ENCODE measurements around the gene KRT32. TPM values are rescaled to one million over a fixed set of nuclear protein-coding genes. Genes with fewer than 3 reads are reported as not detected.

KRT32 gene
- total RNA-seq, 2 donors from 2014 or later: not detected

- no peak for ATAC-seq
- Mint-ChIP-seq H3K27ac (no peak overlapping the region), H3K9me3 (no peaks in the 10 kb centered on the region), H3K4me1 (ENCODE audit: low read depth in 2 of 2) (no peaks in the 10 kb centered on the region), H3K36me3 (no peaks in the 10 kb centered on the region), H3K4me3 (no peak overlapping the region), H3K27me3 (peaks cover 11 to 16% of the 10 kb centered on the region in 2 donors)
- no peak for DNase-seq (ENCODE audit: low spot score)
These were observed 36.0 kb upstream of the KRT32 start for GRCh38 chr17:41503202-41503601.

GRCh38 chr17:41500131-41500911, 33.1 kb upstream of the KRT32 start:
- Mint-ChIP-seq H3K27ac (no peak overlapping the region), H3K4me3 (no peak overlapping the region), H3K4me1 (ENCODE audit: low read depth in 2 of 2) (no peaks in the 10 kb centered on the region), H3K9me3 (no peaks in the 10 kb centered on the region), H3K27me3 (peaks cover 11 to 19% of the 10 kb centered on the region in 2 donors), H3K36me3 (no peaks in the 10 kb centered on the region)
- DNase-seq (ENCODE audit: low spot score) (no peak), ATAC-seq (no peak)

GRCh38 chr17:41499714-41500113, 32.5 kb upstream of the KRT32 start:
- H3K27ac Mint-ChIP-seq: no peak overlapping the region
- ATAC-seq: no peak

DNA sequence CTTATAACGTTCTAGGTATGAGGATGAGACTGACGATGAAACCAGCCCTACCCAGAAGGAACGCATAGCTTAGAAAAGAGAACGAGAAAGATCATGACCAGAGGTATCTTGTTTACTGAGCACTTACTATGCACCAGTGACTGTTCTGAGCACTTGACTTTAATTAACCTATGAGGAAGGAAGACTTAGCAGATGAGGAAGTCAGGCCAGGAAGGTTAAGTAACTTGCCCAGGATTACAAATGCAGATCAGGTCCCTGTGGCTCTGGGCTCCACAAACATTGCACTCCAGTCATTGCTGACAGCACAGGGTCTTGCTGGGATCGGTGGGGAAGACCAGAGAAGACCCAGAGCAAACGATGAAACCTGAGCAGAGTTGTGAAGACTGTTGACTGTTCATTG, 31.1 kb upstream of the KRT32 start:
- DNase-seq (ENCODE audit: low spot score) (no peak), ATAC-seq (no peak)
- Mint-ChIP-seq H3K4me3 (no peak overlapping the region), H3K27ac (no peak overlapping the region), H3K36me3 (no peaks in the 10 kb centered on the region), H3K4me1 (ENCODE audit: low read depth in 2 of 2) (no peaks in the 10 kb centered on the region), H3K27me3 (peaks cover 11 to 19% of the 10 kb centered on the region in 2 donors), H3K9me3 (no peaks in the 10 kb centered on the region)

More at GRCh38 chr17:41499714-41500113, 32.5 kb upstream of the KRT32 start:
- no peak overlapping the region for H3K4me3 Mint-ChIP-seq
- H3K36me3 Mint-ChIP-seq: no peaks in the 10 kb centered on the region
- no peaks in the 10 kb centered on the region for H3K9me3 Mint-ChIP-seq
- no peaks in the 10 kb centered on the region for H3K4me1 Mint-ChIP-seq (ENCODE audit: low read depth in 2 of 2)
- peaks cover 11 to 19% of the 10 kb centered on the region in 2 donors for H3K27me3 Mint-ChIP-seq
- no peak for DNase-seq (ENCODE audit: low spot score)

DNA sequence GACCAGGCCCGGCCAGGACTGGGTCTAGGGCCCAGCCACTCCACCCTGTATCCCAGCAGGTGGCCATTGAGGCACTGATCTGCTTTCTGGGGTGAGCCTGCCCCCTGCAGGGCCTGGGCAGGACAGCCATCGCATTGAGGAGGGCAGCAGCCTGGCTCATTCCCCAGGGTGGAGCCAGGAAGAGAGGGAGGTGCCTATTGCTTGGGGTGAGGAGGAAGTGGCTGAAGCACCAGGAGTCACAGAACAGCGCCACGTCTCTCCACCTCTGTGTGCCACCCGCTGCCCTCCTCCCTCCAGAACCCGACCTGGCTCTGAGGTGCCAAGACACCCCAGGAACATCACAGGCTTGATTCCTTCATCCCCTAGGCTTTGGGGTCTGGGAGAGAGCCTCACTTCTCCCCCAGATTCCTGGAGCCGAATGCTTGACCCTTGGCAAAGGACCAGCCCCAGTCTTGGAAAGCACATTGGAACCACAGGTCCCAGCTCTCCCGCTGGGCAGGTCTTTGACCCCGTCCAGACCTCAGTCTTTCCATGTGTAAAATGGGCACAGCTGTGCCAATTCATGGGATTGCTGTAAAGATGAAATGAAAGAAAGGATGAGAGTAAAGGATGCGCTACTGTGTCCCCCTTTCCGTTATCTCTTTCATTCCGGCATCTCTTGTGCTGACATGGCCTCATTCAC, 29.8 kb upstream of the KRT32 start:
- no peaks in the 10 kb centered on the region for H3K36me3 Mint-ChIP-seq
- H3K4me3 Mint-ChIP-seq: no peak overlapping the region
- ATAC-seq: peak; percentile 82 to 84
- DNase-seq (ENCODE audit: low spot score): no peak
- no peaks in the 10 kb centered on the region for H3K9me3 Mint-ChIP-seq
- no peaks in the 10 kb centered on the region for H3K4me1 Mint-ChIP-seq (ENCODE audit: low read depth in 2 of 2)
- peaks cover 11 to 19% of the 10 kb centered on the region in 2 donors for H3K27me3 Mint-ChIP-seq
- H3K27ac Mint-ChIP-seq: peak overlapping the region in 1 of 2 donors; percentile 6

GRCh38 chr17:41494524-41494923, 27.3 kb upstream of the KRT32 start:
- Mint-ChIP-seq H3K36me3 (no peaks in the 10 kb centered on the region), H3K27me3 (peaks cover 2 to 16% of the 10 kb centered on the region in 2 donors), H3K4me3 (no peak overlapping the region), H3K9me3 (no peaks in the 10 kb centered on the region), H3K27ac (no peak overlapping the region), H3K4me1 (ENCODE audit: low read depth in 2 of 2) (no peaks in the 10 kb centered on the region)
- no peak for ATAC-seq
- DNase-seq (ENCODE audit: low spot score): peak; percentile 22

- no peaks in the 10 kb centered on the region for H3K36me3 Mint-ChIP-seq
- no peaks in the 10 kb centered on the region for H3K4me1 Mint-ChIP-seq (ENCODE audit: low read depth in 2 of 2)
- H3K4me3 Mint-ChIP-seq: no peak overlapping the region
- DNase-seq (ENCODE audit: low spot score) (peak; percentile 10), ATAC-seq (no peak)
- no peaks in the 10 kb centered on the region for H3K27me3 Mint-ChIP-seq
- H3K27ac Mint-ChIP-seq: no peak overlapping the region
- H3K9me3 Mint-ChIP-seq: no peaks in the 10 kb centered on the region
These were observed 25.6 kb upstream of the KRT32 start for GRCh38 chr17:41492771-41493170.

- ATAC-seq (no peak), DNase-seq (ENCODE audit: low spot score) (no peak)
- H3K9me3 Mint-ChIP-seq: no peaks in the 10 kb centered on the region
- H3K4me3 Mint-ChIP-seq: no peak overlapping the region
- no peaks in the 10 kb centered on the region for H3K36me3 Mint-ChIP-seq
- no peaks in the 10 kb centered on the region for H3K27me3 Mint-ChIP-seq
- H3K4me1 Mint-ChIP-seq (ENCODE audit: low read depth in 2 of 2): no peaks in the 10 kb centered on the region
- no peak overlapping the region for H3K27ac Mint-ChIP-seq
These were observed 25.2 kb upstream of the KRT32 start for GRCh38 chr17:41492351-41492750.

- no peaks in the 10 kb centered on the region for H3K36me3 Mint-ChIP-seq
- H3K9me3 Mint-ChIP-seq: no peaks in the 10 kb centered on the region
- H3K4me3 Mint-ChIP-seq: no peak overlapping the region
- ATAC-seq (no peak), DNase-seq (ENCODE audit: low spot score) (peak; percentile 15)
- H3K27me3 Mint-ChIP-seq: no peaks in the 10 kb centered on the region
- no peaks in the 10 kb centered on the region for H3K4me1 Mint-ChIP-seq (ENCODE audit: low read depth in 2 of 2)
- no peak overlapping the region for H3K27ac Mint-ChIP-seq
These were observed 24.3 kb upstream of the KRT32 start for GRCh38 chr17:41491476-41491875.

DNA sequence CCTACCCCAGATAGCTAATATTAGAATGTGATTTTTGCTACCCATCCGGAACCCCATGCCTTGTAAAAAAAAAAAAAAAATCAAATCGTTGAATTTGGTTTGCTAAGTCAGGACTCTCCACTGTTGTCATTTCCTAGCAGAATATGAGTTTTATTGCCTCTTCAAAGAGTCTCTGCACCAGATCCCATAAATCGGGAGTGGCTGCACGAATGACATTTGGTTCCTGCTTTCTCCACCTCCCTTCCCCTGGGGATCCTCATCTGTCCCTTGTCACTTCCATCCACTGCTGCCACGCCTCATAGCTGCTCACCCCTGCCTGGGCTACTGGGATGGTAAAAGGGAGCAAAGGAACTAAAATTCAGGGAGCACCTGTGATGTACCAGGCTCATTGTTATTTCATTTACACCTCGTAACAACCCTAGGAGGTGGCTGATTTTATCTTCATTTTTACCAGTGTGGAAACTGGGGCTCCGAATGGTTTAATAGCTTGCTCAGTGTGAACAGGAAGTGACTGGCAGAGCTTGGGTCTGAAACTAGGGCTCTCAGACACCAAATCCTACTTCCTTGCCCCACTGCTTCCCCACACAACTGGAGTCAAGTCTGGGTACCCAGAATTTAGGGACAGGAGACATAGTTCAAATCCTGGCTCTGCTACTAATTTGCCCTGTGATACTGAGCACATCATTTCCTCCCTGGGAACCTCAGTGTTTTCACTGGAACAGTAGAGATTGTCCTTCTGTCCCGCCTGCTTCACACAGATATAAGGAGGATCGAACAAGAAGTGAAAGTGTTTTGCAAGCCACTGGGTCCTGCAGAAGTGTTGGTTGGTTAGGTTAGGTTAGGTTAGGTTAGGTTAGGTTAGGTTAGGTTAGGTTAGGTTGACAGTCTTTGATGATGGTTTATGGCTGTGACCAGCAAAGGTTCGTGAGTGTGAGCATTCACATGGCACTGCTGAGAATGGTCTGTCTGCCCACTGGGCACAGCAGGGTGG, 23.1 kb upstream of the KRT32 start:
- no peaks in the 10 kb centered on the region for H3K9me3 Mint-ChIP-seq
- ATAC-seq (no peak), DNase-seq (ENCODE audit: low spot score) (no peak)
- no peak overlapping the region for H3K4me3 Mint-ChIP-seq
- H3K4me1 Mint-ChIP-seq (ENCODE audit: low read depth in 2 of 2): no peaks in the 10 kb centered on the region
- H3K27ac Mint-ChIP-seq: no peak overlapping the region
- no peaks in the 10 kb centered on the region for H3K27me3 Mint-ChIP-seq
- H3K36me3 Mint-ChIP-seq: no peaks in the 10 kb centered on the region

DNA sequence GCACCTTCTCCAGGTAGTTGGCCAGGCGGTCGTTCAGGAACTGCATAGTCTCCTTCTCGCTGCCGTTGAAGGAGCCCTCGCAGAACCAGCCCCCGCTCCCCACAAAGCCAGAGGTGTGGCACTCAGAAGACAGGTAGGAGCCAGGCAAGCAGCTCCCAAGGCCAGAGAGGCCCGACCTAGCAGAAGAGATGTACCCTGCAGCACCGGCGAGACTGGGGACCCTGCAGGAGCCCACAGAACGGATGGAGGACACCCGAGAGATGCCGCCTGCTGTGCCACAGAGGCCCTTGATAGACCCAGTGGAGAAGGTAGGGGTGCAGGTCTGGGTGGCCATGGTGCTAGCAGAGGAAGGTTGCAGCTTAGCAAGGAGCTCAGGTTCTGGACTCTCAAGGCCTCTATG, 22.3 kb upstream of the KRT32 start, which contains the start of gene KRT36:
Gene KRT36 (minus strand): TSS at position 380 of the 400 bp plus-strand sequence. CDS start 46 bp downstream, at position 334.
- ATAC-seq (no peak), DNase-seq (ENCODE audit: low spot score) (peak; percentile 26)
- Mint-ChIP-seq H3K4me1 (ENCODE audit: low read depth in 2 of 2) (no peaks in the 10 kb centered on the region), H3K27ac (no peak within 1 kb of the TSS), H3K36me3 (no peaks in the 10 kb centered on the region), H3K9me3 (no peaks in the 10 kb centered on the region), H3K4me3 (no peak within 1 kb of the TSS), H3K27me3 (no peaks in the 10 kb centered on the region)

DNA sequence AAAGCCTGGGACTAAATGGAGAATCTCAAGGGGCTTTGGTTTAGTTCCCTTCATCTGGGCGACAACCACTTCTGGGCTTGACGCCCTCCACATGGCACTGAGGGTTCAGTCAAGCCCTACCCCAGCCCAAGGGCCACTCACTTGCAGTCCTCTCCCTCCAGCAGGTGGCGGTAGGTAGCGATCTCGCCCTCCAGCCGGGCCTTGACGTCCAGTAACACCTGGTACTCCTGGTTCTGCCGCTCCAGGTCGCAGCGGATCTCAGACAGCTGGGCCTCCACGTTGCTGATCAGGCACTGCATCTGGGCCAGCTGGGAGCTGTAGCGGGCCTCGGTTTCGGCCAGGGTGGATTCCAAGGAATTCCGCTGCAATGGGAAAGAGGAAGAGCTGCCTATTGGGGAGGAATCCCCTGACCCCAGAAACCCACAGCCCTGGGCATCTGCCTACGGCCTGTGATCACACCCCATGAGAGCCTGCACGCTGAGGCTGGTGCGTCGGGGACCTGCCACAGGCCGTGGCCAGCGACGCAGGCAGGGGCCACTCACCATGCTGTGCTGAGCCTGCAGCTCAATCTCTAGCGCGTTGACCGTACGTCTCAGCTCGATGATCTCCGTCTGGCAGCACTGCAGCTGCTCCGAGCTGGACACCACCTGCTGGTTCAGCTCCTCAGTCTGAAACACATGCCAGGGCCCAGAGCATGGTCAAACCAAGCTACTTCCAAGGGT, 19.8 kb upstream of the KRT32 start:
- Mint-ChIP-seq H3K4me3 (no peak overlapping the region), H3K9me3 (no peaks in the 10 kb centered on the region), H3K36me3 (no peaks in the 10 kb centered on the region), H3K27me3 (peaks cover 0 to 4% of the 10 kb centered on the region in 2 donors), H3K27ac (no peak overlapping the region), H3K4me1 (ENCODE audit: low read depth in 2 of 2) (no peaks in the 10 kb centered on the region)
- ATAC-seq (no peak), DNase-seq (ENCODE audit: low spot score) (peak; percentile 45)

DNA sequence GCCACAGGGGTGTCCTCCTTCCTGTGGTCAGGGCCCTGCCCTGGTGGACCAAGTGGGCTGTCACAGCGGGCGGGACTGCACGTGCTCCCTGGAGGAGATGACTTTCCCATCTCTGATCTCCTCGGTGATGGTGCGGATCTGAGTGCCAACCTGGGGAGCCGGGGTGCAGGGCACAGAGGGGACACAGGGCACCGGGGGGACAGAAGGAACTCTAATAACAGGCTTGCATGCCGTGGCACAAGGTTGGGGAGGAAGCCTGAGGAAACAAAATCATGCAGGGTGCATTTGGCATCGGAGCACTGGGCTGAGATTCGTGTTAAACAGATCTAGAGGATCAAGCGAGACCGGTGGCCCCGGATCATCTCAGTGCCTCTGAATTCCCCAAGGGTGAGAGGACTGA, 19.1 kb upstream of the KRT32 start:
- no peak overlapping the region for H3K27ac Mint-ChIP-seq
- H3K4me3 Mint-ChIP-seq: no peak overlapping the region
- DNase-seq (ENCODE audit: low spot score): peak; percentile 10
- no peaks in the 10 kb centered on the region for H3K36me3 Mint-ChIP-seq
- no peaks in the 10 kb centered on the region for H3K9me3 Mint-ChIP-seq
- no peaks in the 10 kb centered on the region for H3K4me1 Mint-ChIP-seq (ENCODE audit: low read depth in 2 of 2)
- H3K27me3 Mint-ChIP-seq: peaks cover 0 to 4% of the 10 kb centered on the region in 2 donors
- ATAC-seq: no peak

All from natural killer cell treated with Interleukin-12 subunit alpha and Interleukin-12 subunit beta and Interleukin-15 and Interleukin-18, amount 100 ng/mL, for 72 hours (primary cell).